Endothelial cell of umbilical vein (primary cell): ENCODE results near the gene EPB41L1. TPM values are rescaled to one million over a fixed set of nuclear protein-coding genes. Genes with fewer than 3 reads are reported as not detected.

ENCODE experiments used
- BruUV-seq: library from RNA; stranded (reverse); fragments of 400-500 nt; replicated peaks from 2 replicates; lab custom pipeline; 2021; lab: Mats Ljungman, UMichigan
- CTCF ChIA-PET: fragments of 300-600, 350-600 bp; sonication (Branson Sonifier 250); formaldehyde crosslinking; loops from one replicate; lab custom pipeline; 2021; ENCODE audit warnings: antibody characterized with exemption, inconsistent platforms; lab: Charles Lee
- POLR2A ChIA-PET: fragments of 300-600, 350-600 bp; sonication (Branson Sonifier 250); formaldehyde crosslinking; loops from one replicate; lab custom pipeline; 2021; ENCODE audit warnings: antibody characterized with exemption, inconsistent platforms; lab: Charles Lee
- DNase-seq: peaks from one replicate; pipeline ENCODE4 v3.0.0-alpha.2; 2011; ENCODE audit warnings: low read depth, low spot score
- FAIRE-seq: peaks from 2 replicates; lab custom pipeline; 2011; peaks lifted over from hg19 to GRCh38; lab: Jason Lieb, UNC
- H2AFZ ChIP-seq: 2 replicates; pipeline ENCODE4 v1.6.0; 2012; ENCODE audit warnings: low read depth, low read length, control low read depth, inconsistent platforms
- H3K27ac ChIP-seq: 2 replicates; pipeline ENCODE4 v1.5.1; 2011; ENCODE audit warnings: low read depth, mild to moderate bottlenecking, control low read depth, low read length, moderate library complexity; ENCODE audit not compliant: insufficient read depth
- H3K27me3 ChIP-seq, 2 experiments: 2 replicates each; pipeline versions ENCODE4 v1.6.0 to v1.6.1; 2011; ENCODE audit warnings: low read length in 2 of 2, mixed read lengths in 1 of 2; ENCODE audit not compliant: control insufficient read depth in 2 of 2, insufficient read depth in 2 of 2
- H3K36me3 ChIP-seq, 2 experiments: 2 replicates in 1 of 2; 3 replicates in 1 of 2; pipeline ENCODE4 v1.5.1; 2011; ENCODE audit warnings: low read length in 2 of 2, mild to moderate bottlenecking in 1 of 2, moderate library complexity in 1 of 2; ENCODE audit not compliant: control insufficient read depth in 2 of 2, insufficient read depth in 2 of 2; ENCODE audit errors: extremely low read depth in 1 of 2
- H3K4me1 ChIP-seq: 3 replicates; pipeline ENCODE4 v1.5.1; 2011; ENCODE audit warnings: mild to moderate bottlenecking, low read length; ENCODE audit not compliant: control insufficient read depth, insufficient read depth; ENCODE audit errors: extremely low read depth
- H3K4me2 ChIP-seq: 2 replicates; pipeline ENCODE4 v1.6.1; 2011; ENCODE audit warnings: low read length, control low read depth, mixed read lengths; ENCODE audit not compliant: insufficient read depth
- H3K4me3 ChIP-seq, 3 experiments: fragments of 200-600 bp in 1 of 3; sonication (generic), shearing (Covaris generic) in 1 of 3; replicated peaks in 1 of 3; 2 replicates each; pipeline ENCODE4 v1.5.1; 2011 to 2016; ENCODE audit warnings: control low read depth in 3 of 3, low read length in 3 of 3, mild to moderate bottlenecking in 2 of 3, inconsistent platforms in 1 of 3, low read depth in 1 of 3, moderate library complexity in 1 of 3; ENCODE audit not compliant: insufficient read depth in 1 of 3
- H3K79me2 ChIP-seq: 2 replicates; pipeline ENCODE4 v1.6.0; 2012; ENCODE audit warnings: low read length, inconsistent platforms; ENCODE audit not compliant: control insufficient read depth, insufficient read depth
- H3K9ac ChIP-seq: replicated peaks from 2 replicates; pipeline ENCODE3; 2011; ENCODE audit warnings: low read length, control low read depth; ENCODE audit not compliant: insufficient read depth; ENCODE audit errors: extremely low read depth
- H3K9me1 ChIP-seq: replicated peaks from 3 replicates; pipeline ENCODE4 v1.6.0; 2011; ENCODE audit warnings: mild to moderate bottlenecking, low read length; ENCODE audit not compliant: control insufficient read depth, insufficient read depth; ENCODE audit errors: extremely low read depth
- H3K9me3 ChIP-seq: replicated peaks from 2 replicates; pipeline ENCODE4 v1.5.1; 2012; ENCODE audit warnings: low read length, inconsistent platforms; ENCODE audit not compliant: control insufficient read depth, insufficient read depth
- H4K20me1 ChIP-seq: replicated peaks from 2 replicates; pipeline ENCODE3; 2011; ENCODE audit warnings: mild to moderate bottlenecking, low read length; ENCODE audit not compliant: control insufficient read depth, insufficient read depth; ENCODE audit errors: extremely low read depth
- EZH2 ChIP-seq: IDR thresholded peaks from 2 replicates; pipeline ENCODE4 v1.6.1; 2012; ENCODE audit warnings: borderline replicate concordance, low read depth, mild to moderate bottlenecking, moderate library complexity, low read length, inconsistent platforms; ENCODE audit not compliant: severe bottlenecking
- FOS ChIP-seq: IDR thresholded peaks from 2 replicates; pipeline ENCODE4 v1.6.1; 2011; ENCODE audit warnings: mild to moderate bottlenecking, low read length, moderate library complexity, borderline replicate concordance; ENCODE audit not compliant: insufficient read depth
- GATA2 ChIP-seq: IDR thresholded peaks from 2 replicates; pipeline ENCODE4 v1.7.0; 2011; ENCODE audit warnings: low read depth, mild to moderate bottlenecking, moderate library complexity, mixed read lengths, low read length; ENCODE audit not compliant: insufficient read length, insufficient read depth
- JUN ChIP-seq: IDR thresholded peaks from 2 replicates; pipeline ENCODE4 v1.6.1; 2011; ENCODE audit warnings: borderline replicate concordance, low read depth; ENCODE audit not compliant: insufficient read length, insufficient read depth
- MYC ChIP-seq: IDR thresholded peaks from one replicate; pipeline ENCODE4 v1.6.1; 2011; ENCODE audit warnings: mild to moderate bottlenecking, low read depth, low read length
- POLR2A ChIP-seq: IDR thresholded peaks from 2 replicates; pipeline ENCODE4 v1.6.1; 2012; ENCODE audit warnings: low read depth, mild to moderate bottlenecking, control low read depth, low read length
- POLR2AphosphoS5 ChIP-seq: IDR thresholded peaks from 2 replicates; pipeline ENCODE4 v1.6.1; 2012; ENCODE audit warnings: low read depth, mild to moderate bottlenecking, control low read depth, low read length, moderate library complexity; ENCODE audit not compliant: insufficient read depth
- dilution Hi-C: fragments of 300-500 bp; cut with MboI; formaldehyde crosslinking; loops from one replicate; pipeline ENCODE4 v1.15.0; 2019; ENCODE audit warnings: low sequenced_read_pairs; ENCODE audit not compliant: extremely low pct_ligation_motif_present
- intact Hi-C: fragments of 100-400 bp; cut with micrococcal nuclease; formaldehyde crosslinking; loops from one replicate; pipeline ENCODE4 v1.10.0; 2022
- polyA plus RNA-seq, 4 experiments: library from polyadenylated mRNA; depleted of rRNA in 3 of 4; stranded (reverse) in 3 of 4; unstranded in 1 of 4; fragments of >200 nt; gene quantifications; 2 replicates each; pipeline versions ENCODE4 v1.2.1 to v1.2.3, GENCODE V29; 2011 to 2012; ENCODE audit warnings: missing spikeins in 1 of 4
- total RNA-seq: library from RNA; stranded (reverse); gene quantifications from 2 replicates; pipeline ENCODE4 v1.2.3, GENCODE V29; 2021
- TF ChIP-seq, protein P1 (sequence below), 2 donors: IDR thresholded peaks; 1 replicate in 1 of 2; 2 replicates in 1 of 2; pipeline ENCODE4 v1.5.1; 2011; ENCODE audit warnings: low read length in 2 of 2, mild to moderate bottlenecking in 2 of 2, moderate library complexity in 2 of 2, control low read depth in 1 of 2, inconsistent platforms in 1 of 2, low read depth in 1 of 2; ENCODE audit not compliant: insufficient read depth in 1 of 2; ENCODE audit errors: extremely low read depth in 1 of 2
- TF ChIP-seq, protein P2 (sequence below): IDR thresholded peaks from 2 replicates; pipeline ENCODE4 v1.6.1; 2011; ENCODE audit not compliant: insufficient read depth, insufficient read length

Gene EPB41L1
- total and polyA plus RNA-seq, 2 donors (not counting 3 experiments of a cell fraction or from before 2014, with no cell fraction given) = 6.1 to 12.2 TPM

DNA sequence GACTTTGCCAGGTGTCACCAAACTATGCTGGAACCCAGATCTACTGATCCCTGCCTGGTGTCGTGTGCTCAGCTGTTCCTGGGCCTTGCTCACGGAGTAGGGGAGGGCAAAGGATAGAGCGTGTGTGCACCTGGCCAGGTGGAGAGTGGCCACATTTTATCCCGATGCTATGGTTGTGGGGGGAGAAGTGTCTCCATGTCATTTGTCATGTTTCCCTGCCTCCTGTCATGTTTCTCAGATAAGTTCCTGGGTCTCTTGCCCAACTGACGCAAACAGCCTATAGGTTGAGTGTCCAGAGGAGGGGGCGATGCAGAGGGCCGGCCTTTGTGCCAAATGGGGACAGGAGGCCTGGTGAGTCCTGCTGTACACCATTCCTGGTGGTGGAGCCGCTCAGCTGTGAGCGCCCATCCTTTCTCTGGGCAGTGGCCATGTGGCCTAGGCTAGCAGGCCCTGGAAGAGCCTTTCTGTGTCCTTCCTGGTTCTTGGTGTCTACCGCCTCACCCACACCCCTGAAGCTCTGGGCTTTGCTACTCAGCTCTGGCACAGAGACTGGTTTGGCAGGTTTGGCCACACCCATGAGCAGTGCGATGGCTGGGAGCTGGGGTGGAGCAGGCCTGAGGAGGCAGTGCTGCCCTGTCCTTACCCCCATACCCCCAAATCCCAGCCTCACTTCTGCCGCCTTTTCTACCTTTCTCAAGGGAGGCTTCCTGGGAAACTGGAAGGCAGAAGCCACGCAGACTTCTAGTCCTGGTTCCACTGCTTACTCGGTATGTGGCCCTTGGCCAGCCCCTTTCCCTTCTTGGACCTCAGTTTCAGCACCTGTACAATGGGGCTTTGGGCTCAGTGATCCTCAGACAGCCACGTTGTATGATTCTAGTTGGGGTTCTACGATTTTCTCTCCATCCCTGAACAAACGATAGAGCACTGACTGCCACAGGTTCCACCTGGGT, 32.3 kb upstream of the EPB41L1 start:
- Histone ChIP-seq H3K79me2 (no peaks in the 10 kb centered on the region), H3K36me3 (no peaks in the 10 kb centered on the region), H3K4me3 (no peak overlapping the region), H3K27me3 (peaks cover 3 to 7% of the 10 kb centered on the region in 2 experiments), H3K9me1 (no peaks in the 10 kb centered on the region), H3K4me1 (no peaks in the 10 kb centered on the region), H4K20me1 (no peaks in the 10 kb centered on the region), H3K4me2 (no peak overlapping the region), H3K9me3 (no peaks in the 10 kb centered on the region), H3K9ac (no peak overlapping the region), H2AFZ (no peak overlapping the region), H3K27ac (no peak overlapping the region)
- no peak for FAIRE-seq
- intact Hi-C loops = no loop called here
- ChIA-PET POLR2A (no interaction called here), CTCF (no interaction called here)
- dilution Hi-C loops = no loop called here
- TF ChIP-seq JUN (no peak), MYC (no peak), FOS (no peak), POLR2AphosphoS5 (no peak), EZH2 (no peak), GATA2 (no peak), POLR2A (no peak)
- TF ChIP-seq, protein P1, sequence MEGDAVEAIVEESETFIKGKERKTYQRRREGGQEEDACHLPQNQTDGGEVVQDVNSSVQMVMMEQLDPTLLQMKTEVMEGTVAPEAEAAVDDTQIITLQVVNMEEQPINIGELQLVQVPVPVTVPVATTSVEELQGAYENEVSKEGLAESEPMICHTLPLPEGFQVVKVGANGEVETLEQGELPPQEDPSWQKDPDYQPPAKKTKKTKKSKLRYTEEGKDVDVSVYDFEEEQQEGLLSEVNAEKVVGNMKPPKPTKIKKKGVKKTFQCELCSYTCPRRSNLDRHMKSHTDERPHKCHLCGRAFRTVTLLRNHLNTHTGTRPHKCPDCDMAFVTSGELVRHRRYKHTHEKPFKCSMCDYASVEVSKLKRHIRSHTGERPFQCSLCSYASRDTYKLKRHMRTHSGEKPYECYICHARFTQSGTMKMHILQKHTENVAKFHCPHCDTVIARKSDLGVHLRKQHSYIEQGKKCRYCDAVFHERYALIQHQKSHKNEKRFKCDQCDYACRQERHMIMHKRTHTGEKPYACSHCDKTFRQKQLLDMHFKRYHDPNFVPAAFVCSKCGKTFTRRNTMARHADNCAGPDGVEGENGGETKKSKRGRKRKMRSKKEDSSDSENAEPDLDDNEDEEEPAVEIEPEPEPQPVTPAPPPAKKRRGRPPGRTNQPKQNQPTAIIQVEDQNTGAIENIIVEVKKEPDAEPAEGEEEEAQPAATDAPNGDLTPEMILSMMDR (IDR thresholded peaks at IDR 0.05; ENCODE audit: extremely low read depth in 1 of 2, insufficient read depth in 1 of 2, low read depth in 1 of 2, low read length in 2 of 2) = no peak
- TF ChIP-seq, protein P2, sequence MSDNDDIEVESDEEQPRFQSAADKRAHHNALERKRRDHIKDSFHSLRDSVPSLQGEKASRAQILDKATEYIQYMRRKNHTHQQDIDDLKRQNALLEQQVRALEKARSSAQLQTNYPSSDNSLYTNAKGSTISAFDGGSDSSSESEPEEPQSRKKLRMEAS = no peak
- BruUV-seq = no TSS peak
- DNase-seq = no peak
